Right ventricle myocardium superior (tissue), 1 donor: Measurements from ENCODE around the gene ARHGAP26. TPM values are rescaled to one million over a fixed set of nuclear protein-coding genes. Genes with fewer than 3 reads are reported as not detected.

Experiments used
- ATAC-seq: fragments of 200-7000 bp; cut with Tn5 transposase; one replicate; pipeline ENCODE4 v1.9.1; 2020; ENCODE audit warnings: mild to moderate bottlenecking; ENCODE audit not compliant: poor library complexity
- DNase-seq: peaks from one replicate; pipeline ENCODE4 v3.0.0-alpha.2; 2020
- intact Hi-C: fragments of 100-400 bp; cut with DNase I; formaldehyde crosslinking; loops from one replicate; pipeline ENCODE4 v1.11.2; 2022
- total RNA-seq: library from RNA; stranded (reverse); fragmentation: NEBNext Ultra II Directional; extraction: Animal tissue kit (Norgen Biotek cat#: 25700); gene quantifications from one replicate; pipeline ENCODE4 v1.2.1, GENCODE V29; 2021
- donor health status: DM: no; HTN: yes; CAD: no; lungs with severe emphysema.

The ARHGAP26 gene
- total RNA-seq, 1 donor from 2014 or later: 32.5 TPM

DNA sequence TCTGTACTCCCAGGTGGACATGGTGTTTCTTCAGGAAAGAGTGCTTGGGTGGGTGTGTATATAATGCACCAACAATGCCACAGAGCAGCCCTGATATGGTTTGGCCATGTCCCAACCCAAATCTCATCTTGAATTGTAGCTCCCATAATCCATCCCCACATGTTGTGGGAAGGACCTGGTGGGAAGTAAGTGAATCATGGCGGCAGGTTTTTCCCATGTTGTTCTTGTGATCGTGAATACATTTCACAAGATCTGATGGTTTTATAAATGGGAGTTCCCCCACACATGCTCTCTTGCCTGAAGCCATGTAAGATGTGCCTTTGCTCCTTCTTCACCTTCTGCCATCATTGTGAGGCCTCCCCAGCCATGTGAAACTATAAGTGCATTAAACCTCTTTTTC is 474.8 kb downstream of the ARHGAP26 start:
- DNase-seq (no peak), ATAC-seq (no peak)
- intact Hi-C loops: no loop called here

DNA sequence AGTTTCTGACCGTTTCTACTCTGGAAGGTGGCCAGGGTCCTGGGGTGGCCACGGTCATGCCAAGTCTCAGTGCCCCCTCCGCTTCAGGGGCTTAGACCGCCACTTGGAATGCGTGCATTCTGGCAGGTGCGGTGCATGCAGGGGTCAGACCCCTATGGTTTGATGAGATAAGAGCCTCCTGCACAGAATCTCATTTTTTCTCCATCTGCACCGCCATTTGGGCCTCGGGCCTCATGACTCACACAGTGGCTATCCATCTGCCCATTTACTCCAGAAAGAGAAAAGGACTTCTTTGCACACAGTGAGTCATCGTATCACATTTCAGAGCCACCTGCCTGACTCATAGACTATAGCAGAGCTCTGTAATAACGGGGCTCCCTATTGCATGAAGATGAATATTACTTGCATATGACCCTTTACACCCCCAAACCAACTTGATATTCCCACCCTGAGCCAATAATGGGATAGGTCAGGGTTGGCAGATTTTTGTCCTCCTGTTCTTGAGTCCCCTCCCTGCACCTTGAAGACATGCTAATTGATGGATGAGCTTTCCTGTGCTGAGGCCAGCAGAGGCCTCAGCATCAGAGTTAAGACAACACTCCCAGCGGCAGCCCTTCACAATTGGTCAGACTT is 475.9 kb downstream of the ARHGAP26 start:
- intact Hi-C loops: no loop called here
- no peak for ATAC-seq
- DNase-seq: no peak

DNA sequence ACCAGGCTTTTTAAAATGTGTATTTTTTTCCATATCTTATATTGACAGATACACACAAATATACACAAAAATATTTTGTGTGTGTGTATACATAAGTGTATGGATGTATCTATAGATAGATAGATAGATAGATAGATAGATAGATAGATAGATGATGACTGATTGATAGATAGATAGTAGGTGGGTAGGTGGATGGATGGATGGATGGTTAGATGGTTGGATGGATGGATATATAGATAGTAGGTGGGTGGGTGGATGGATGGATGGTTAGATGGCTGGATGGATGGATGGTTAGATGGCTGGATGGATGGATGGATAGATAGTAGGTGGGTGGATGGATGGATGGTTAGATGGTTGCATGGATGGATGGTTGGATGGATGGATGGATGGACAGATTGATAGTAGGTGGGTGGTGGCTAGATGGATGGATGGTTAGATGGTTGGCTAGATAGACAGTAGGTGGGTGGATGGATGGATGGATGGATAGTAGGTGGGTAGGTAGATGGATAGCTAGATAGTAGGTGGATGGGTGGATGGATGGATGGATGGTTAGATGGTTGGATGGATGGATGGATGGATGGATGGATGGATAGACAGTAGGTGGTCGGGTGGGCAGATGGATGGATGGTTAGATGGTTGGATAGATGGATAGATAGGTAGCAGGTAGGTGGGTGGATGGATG is 477.1 kb downstream of the ARHGAP26 start:
- DNase-seq: no peak
- ATAC-seq: no peak
- intact Hi-C loops: no loop called here

DNA sequence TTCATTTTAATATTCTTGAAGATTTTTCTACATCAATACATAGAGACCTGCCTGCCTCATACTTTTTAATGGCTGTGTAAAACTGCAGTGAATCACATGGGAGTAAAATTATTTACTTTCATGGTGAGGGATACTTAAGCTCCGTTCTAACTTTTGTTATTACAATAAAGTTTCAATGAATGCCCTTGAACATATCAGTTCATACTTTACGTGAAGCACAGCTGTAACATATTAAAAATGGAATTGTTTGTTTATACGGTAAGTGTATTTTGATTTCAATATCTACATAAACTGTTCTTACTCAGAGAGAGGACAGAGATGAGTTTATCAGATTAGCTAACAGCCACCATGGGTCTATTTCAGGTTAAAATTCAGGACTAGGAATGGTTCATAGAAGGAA is 478.2 kb downstream of the ARHGAP26 start:
- intact Hi-C loops: no loop called here
- no peak for DNase-seq
- ATAC-seq: no peak

DNA sequence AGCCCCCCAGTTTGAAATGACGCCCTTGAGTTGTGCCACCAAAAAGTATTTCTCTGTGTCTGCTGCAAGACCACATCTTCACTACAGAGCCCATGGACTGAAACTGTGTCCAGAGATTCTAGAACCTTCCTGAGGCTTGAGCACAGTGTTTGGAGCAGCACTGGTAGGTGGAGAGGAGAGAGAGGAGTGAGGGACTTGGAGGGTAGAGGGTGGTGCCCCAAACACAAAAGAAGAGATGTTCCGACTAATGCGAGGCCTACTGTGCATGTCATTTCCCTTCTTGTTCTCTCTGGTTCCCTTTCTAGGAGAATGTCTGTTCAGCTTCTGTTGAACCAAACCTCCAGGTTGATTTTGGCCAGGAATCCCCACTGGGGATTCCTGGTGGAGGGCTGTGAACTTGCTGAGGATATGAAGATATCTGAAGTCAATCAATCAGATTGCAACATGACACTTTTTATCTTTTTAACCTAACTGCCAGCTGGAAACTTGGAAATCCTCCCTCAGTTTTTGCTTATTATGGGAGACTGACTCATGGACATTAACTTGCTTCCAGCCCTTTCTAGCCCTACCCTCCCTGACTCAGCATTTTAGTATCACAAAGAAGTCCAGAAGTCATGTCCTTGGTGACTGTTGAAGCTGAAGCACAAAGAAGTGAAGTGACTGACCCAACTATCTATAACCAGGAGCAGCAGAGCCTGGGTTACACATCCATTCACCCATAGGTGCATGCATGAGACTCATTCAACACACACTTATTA is 478.8 kb downstream of the ARHGAP26 start:
- no peak for DNase-seq
- intact Hi-C loops: no loop called here
- ATAC-seq: peak; percentile 52

DNA sequence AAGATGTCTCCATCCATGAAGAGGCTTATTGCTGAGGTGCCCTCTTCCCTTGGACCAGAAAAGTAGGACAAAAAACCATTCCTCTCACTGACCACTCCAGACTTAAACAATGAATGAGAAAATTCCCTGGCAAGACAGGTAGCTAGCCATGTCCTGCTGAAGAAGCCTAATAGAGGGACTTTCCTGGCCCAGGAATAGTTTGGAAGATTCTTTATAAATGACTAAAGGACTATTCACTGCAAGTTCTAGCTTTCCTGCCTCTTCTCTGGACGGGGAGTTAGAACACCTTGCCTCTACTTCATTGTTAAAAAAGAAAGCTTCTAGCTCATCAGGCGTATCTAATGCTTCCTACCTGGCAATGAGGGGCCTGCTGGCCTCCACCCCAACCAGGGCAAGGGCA is 479.7 kb downstream of the ARHGAP26 start:
- DNase-seq (no peak), ATAC-seq (no peak)
- intact Hi-C loops: no loop called here

DNA sequence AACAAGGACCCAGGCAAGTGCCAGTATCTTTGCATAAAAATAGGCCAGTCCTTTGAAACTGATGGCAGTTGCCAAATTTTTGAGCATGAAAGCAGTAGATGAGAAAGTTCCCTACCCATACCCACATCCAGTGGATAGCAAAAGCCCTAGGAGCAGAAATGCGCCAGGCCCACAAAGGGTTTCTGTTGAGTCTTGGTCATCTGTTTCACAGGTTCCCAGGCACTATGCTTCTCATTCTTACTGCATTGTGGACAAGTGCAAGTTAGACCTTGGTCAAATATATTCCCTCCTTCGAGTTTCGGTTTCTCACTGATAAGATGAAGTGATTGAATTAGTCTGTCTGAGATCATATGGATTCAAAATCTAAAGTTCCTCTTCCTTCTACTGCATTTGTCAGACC is 481.0 kb downstream of the ARHGAP26 start:
- DNase-seq (no peak), ATAC-seq (no peak)
- intact Hi-C loops: no loop called here

DNA sequence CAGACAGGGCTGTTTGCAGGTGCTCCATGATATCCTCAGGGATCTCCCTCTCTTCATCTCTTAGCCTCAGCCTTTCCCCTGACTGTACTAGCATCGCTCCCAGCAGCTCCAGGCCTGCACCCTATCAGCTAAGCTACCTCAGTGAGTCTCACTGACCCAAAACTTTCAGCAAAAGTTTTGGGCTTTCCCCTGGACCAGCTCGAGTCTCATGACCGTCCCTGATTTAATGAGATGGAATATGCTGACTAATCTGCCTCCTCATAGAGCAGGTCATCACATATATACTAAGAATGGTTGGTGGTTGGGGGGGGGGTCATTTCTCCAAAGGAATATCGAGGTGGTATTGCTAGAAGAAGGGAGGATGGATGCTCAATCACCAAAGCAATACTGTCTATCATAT is 481.8 kb downstream of the ARHGAP26 start:
- ATAC-seq (no peak), DNase-seq (no peak)
- intact Hi-C loops: no loop called here

DNA sequence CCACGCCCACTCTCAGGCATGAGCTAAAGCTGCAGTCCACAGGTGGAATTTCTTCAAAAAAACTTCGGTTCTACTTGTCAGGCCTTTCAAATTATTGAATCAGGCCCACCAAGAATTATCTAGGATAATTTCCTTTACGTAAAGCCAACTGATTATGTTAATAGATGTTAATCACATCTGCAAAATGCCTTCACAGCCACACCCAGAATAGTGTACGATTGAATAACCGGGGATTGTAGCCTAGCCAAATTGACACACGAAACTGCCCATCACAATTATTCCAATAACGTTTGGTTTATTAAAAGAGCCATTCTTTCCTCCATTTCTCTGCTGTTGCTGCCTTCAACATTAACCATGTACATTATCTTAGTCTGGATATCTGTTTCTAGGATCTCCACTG is 484.6 kb downstream of the ARHGAP26 start:
- ATAC-seq (no peak), DNase-seq (no peak)
- intact Hi-C loops: no loop called here

DNA sequence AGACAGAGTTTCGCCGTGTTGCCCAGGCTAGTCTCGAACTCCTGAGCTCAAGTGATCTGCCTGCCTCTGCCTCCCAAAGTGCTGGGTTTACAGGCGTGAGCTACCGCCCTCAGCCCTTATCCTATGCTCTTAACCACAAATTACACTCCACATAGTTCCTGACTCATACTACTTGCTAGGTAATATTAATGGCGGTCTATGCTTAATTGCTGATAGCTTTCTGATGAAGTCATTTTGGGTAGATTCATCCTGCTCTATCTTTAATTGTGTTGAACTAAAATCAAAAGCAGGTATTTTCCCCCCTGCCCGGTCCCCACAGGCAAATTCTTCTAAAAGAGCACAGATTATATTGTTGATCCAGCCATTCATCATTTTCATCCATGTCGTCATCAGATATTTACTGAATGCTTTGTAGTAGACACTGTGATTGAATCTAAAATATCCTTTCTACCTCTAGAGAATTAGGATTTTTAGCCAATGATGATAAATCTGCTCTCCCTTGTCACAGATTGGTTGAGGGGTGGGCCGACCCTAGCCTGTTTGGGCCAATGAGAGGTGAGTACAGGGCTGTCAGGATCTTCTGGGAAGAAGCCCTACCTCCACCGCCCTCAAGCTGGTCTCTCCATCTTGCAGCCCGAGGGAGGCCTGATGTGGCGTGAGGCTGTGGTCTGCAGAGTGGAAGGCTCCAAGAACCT is 488.5 kb downstream of the ARHGAP26 start:
- intact Hi-C loops: no loop called here
- ATAC-seq: no peak

DNA sequence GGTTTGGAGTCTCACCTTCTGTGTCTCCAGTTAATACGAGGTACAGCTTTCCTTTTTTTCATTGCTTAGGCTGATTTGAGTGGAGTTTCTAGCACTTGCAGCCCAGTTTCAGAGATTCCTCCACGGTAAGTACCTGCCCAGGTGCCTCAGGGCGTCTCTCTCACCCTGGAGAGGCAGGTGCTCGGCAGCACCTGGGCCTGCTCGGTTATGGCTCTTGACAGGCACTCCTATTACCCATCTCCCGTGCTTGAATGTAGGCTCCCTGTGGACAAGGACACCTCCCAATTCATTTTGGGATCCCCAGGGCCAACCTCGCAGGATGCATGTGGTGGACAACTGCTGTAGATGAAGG is 489.1 kb downstream of the ARHGAP26 start:
- intact Hi-C loops: no loop called here
- DNase-seq (no peak), ATAC-seq (no peak)

More for the DNA sequence above, 488.5 kb downstream of the ARHGAP26 start:
- no peak for DNase-seq

DNA sequence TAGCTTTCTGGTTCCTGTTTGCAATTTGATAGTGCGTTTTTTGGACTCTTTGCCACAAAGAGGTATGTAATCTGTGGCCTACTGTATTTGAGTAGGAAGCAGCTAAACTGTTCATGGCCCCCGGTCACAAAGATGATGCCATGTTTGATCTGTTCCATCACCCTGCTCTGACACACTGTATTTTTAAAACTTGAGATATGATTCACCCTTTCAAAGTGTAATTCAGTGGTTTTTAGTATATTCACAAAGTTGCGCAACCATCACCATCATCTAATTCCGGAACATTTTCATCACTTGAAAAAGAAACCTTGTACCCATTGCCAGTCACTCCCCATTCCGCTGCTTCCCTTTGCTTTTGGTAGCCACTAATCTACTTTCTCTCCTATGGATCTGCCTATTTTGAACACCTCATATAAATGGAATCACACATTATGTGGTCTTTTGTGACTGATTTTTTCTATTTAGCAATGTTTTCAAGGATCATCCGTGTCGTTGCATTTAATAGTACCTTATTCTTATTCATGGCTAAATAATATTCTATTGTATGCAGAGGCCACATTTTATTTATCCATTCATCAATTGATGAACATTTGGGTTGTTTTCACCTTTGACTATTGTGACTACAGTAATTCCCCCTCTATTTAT is 491.7 kb downstream of the ARHGAP26 start:
- intact Hi-C loops: no loop called here
- ATAC-seq (no peak), DNase-seq (no peak)

DNA sequence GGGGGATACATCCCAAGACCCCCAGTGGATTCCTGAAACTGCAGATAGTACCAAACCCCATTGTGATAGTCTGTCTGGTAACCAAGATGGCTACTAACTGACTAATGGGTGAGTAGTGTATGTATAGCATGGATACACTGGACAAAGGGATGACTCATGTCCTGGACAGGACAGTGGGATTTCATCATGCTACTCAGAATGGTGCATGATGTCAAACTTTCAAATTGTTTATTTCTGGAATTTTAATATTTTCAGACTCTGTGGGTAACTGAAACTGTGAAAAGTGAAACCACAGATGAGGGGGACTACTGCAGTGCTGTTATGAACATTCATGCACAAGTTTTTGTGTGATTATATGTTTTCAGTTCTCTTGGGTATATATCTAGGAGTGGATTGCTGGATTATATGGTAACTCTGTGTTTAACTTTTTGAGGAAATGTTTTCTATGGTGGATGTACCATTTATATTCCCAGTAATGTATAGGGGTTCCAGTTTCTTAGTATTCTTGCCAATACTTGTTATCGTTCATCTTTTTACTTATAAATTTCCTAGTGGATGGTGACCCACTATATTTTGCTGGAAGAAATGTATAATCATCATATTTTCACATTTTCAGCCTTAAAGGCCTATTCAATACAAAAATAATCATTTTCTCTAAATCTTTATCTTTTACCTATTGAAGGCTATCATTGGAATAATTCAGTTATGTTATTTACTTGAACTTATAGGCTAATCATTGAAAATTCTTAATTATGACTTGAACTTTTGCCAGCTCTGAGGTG is 492.4 kb downstream of the ARHGAP26 start:
- DNase-seq (no peak), ATAC-seq (no peak)
- intact Hi-C loops: no loop called here

DNA sequence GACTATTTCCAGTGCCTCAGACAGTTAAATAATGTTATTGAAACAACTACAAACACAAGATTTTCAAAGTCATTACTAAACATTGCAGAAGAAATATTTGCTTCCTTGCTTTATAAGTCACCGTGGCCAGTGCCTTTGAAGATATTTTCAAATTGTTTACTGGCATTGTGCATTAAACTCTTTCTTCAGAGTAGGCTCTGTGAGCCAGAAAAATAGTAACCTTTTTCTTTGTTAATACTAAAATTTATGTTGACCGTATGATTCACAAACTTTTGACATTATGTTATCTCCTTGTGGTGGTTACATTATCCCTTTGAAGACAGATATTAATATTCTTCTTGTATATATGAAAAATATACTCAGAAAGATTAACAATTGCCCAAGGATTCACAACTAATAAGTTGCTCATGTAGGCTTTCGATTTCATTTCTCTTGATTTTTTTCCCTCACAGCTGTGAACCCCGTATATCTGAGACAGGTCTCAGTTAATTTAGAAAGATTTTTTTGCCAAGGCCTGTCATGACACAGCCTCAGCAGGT is 493.2 kb downstream of the ARHGAP26 start:
- ATAC-seq (no peak), DNase-seq (no peak)
- intact Hi-C loops: no loop called here

DNA sequence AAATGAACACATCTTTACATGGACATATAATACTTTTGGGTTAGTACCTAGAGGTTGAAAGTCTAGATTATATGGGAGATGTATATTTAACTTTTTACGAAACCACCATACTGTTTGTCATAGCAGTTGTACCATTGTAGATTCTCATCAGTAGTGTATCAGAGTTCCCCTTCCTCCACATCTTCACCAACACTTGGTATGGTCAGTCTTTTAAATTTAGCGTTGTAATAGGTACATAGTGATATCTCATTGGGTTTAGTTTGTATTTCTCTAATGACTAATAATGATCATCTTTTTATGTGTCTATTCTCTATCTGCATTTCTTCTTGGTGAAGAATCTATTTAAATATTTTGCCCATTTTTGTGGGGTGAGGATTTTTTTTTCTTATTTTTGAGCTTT is 495.8 kb downstream of the ARHGAP26 start:
- intact Hi-C loops: no loop called here
- no peak for DNase-seq
- no peak for ATAC-seq

DNA sequence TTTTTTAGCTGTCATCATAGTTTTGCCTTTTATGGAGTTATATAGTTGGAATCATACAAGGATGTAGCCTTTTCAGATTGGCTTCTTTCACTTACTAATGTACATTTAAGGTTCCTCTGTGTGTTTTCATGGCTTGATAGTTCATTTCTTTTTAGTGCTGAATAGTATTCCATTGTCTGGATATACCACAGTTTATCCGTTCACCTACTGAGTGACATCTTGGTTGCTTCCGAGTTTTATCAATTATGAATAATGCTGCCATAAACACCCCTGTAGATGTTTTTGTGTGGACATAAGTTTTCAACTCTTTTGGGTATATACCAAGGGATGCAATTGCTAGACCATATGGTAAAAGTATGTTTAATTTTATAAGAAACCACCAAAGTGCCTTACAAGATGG is 497.0 kb downstream of the ARHGAP26 start:
- no peak for ATAC-seq
- no peak for DNase-seq
- intact Hi-C loops: no loop called here

DNA sequence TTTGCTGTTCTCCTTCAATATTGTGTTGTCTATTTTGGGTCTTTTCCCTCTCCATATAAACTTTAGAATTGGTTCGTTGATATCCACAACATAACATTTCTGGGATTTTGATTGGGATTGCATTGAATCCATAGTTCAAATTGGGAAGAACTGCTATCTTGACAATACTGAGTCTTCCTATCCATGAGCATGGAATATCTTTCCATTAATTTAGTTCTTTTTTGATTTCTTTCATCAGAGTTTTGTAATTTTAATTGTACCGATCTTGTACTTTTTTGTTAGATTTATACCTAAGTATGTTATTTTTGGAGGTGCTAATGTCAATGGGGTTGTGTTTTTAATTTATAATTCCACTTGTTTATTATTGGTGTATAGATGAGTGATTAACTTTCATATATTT is 498.2 kb downstream of the ARHGAP26 start:
- intact Hi-C loops: no loop called here
- ATAC-seq: no peak

DNA sequence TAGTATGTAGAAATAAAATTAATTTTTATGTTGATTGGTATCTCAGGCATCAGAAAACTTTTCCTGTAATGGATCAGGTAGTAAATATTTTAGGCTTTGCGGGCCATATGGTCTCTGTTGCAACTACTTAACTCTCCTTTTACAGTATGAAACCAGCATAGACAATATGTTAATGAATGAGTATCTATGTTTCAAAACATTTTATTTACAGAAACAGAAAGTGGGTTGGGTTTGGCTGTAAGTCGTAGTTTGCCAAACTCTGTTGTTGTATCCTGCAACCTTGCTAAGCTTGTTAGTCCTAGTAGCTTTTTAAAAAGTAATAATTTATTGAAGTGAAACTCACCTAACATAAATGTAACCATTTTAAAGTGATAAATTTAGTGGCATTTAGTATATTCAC is 501.3 kb downstream of the ARHGAP26 start:
- DNase-seq: no peak
- no peak for ATAC-seq
- intact Hi-C loops: no loop called here

More for the DNA sequence above, 498.2 kb downstream of the ARHGAP26 start:
- no peak for DNase-seq
